HG02970 (cell line): ENCODE data around the gene ZNF511.

ENCODE experiments used
- ATAC-seq: cut with Tn5 transposase; IDR thresholded peaks from one replicate; pipeline ENCODE4 v1.9.1; 2021; ENCODE audit warnings: mild to moderate bottlenecking, moderate library complexity, moderate number of reproducible peaks; ENCODE audit not compliant: unreplicated experiment, low FRiP score

ZNF511 gene

GRCh38 chr10:133351408-133352318 is 42.9 kb downstream of the ZNF511 start:
- ATAC-seq: no peak

GRCh38 chr10:133353202-133353959 is 44.7 kb downstream of the ZNF511 start:
- no peak for ATAC-seq

GRCh38 chr10:133353988-133354605 is 45.4 kb downstream of the ZNF511 start:
- ATAC-seq: no peak

GRCh38 chr10:133354672-133355240 is 46.0 kb downstream of the ZNF511 start:
- no peak for ATAC-seq

GRCh38 chr10:133355266-133355665 is 46.6 kb downstream of the ZNF511 start:
- ATAC-seq: no peak

GRCh38 chr10:133355991-133356390 is 47.3 kb downstream of the ZNF511 start:
- ATAC-seq: no peak

GRCh38 chr10:133356549-133357284 is 48.0 kb downstream of the ZNF511 start:
- no peak for ATAC-seq

GRCh38 chr10:133357285-133358161 is 48.8 kb downstream of the ZNF511 start, which contains the start of gene FUOM:
Gene FUOM (minus strand): TSS chr10:133358019. CDS start chr10:133358007, 12 bp downstream.
- no peak for ATAC-seq

- ATAC-seq: no peak
These were observed 49.6 kb downstream of the ZNF511 start for GRCh38 chr10:133358162-133358924.

GRCh38 chr10:133358925-133359310 is 50.2 kb downstream of the ZNF511 start:
- ATAC-seq: no peak

- ATAC-seq: no peak
These were observed 50.8 kb downstream of the ZNF511 start for GRCh38 chr10:133359554-133359971.

- no peak for ATAC-seq
These were observed 51.4 kb downstream of the ZNF511 start for GRCh38 chr10:133359972-133360610.

GRCh38 chr10:133361227-133361626 is 52.5 kb downstream of the ZNF511 start:
- no peak for ATAC-seq

- ATAC-seq: no peak
These were observed 53.2 kb downstream of the ZNF511 start for GRCh38 chr10:133361773-133362441.
